A549 (cell line): ENCODE measurements around the gene JAKMIP1. TPM values are rescaled to one million over a fixed set of nuclear protein-coding genes. Genes with fewer than 3 reads are reported as not detected.

ENCODE experiments used
- ATAC-seq, 2 experiments: fragments of 200-7000 bp in 1 of 2; fragments of >200 bp in 1 of 2; cut with Nextera tagmentation in 1 of 2; cut with Tn5 transposase in 1 of 2; 3 replicates each; pipeline versions ENCODE4 v1.8.0 to v1.9.1; 2018 to 2020; ENCODE audit warnings: mild to moderate bottlenecking in 1 of 2, moderate library complexity in 1 of 2
- CTCF ChIA-PET: fragments of 300-600 bp; sonication (Branson Sonifier 250); formaldehyde crosslinking; extraction: SDS; loops from one replicate; lab custom pipeline; 2021; ENCODE audit warnings: antibody characterized with exemption, inconsistent platforms; lab: Yijun Ruan, JAX
- POLR2A ChIA-PET: fragments of 350-600 bp; formaldehyde crosslinking; extraction: SDS; loops from one replicate; lab custom pipeline; 2021; ENCODE audit warnings: antibody characterized with exemption, inconsistent platforms; lab: Yijun Ruan, JAX
- DNase-seq, 2 experiments: peaks; one replicate each; pipeline versions ENCODE4 v3.0.0 to v3.0.0-alpha.2; 2011 to 2016; ENCODE audit warnings: low read depth in 1 of 2, low spot score in 1 of 2
- FAIRE-seq: peaks from 2 replicates; lab custom pipeline; 2011; peaks lifted over from hg19 to GRCh38; lab: Jason Lieb, UNC
- H3K27ac ChIP-seq, 2 experiments: fragments of >200 bp; sonication (Bioruptor Twin); formaldehyde crosslinking; 3 replicates each; pipeline ENCODE4 v1.5.1; 2016 to 2017
- H3K4me1 ChIP-seq: fragments of >200 bp; sonication (Bioruptor Twin); formaldehyde crosslinking; 3 replicates; pipeline ENCODE4 v1.6.1; 2016
- H3K4me2 ChIP-seq: fragments of >200 bp; sonication (Bioruptor Twin); formaldehyde crosslinking; 3 replicates; pipeline ENCODE4 v1.6.1; 2016
- H3K4me3 ChIP-seq: fragments of >200 bp; sonication (Bioruptor Twin); formaldehyde crosslinking; 3 replicates; pipeline ENCODE4 v1.5.1; 2016
- H3K9me3 ChIP-seq: fragments of >200 bp; sonication (Bioruptor Twin); formaldehyde crosslinking; 3 replicates; pipeline ENCODE4 v1.6.1; 2016
- CBX8 ChIP-seq: fragments of 200-600 bp; sonication (generic); IDR thresholded peaks from 2 replicates; pipeline ENCODE4 v1.6.1; 2016
- CHD2 ChIP-seq: fragments of 150-350 bp; IDR thresholded peaks from 2 replicates; pipeline ENCODE4 v1.6.1; 2014; ENCODE audit warnings: low read length; ENCODE audit not compliant: partially characterized antibody
- CHD4 ChIP-seq: fragments of 200-600 bp; sonication (generic); IDR thresholded peaks from 2 replicates; pipeline ENCODE4 v1.6.1; 2016; ENCODE audit warnings: antibody characterized with exemption, mild to moderate bottlenecking, borderline replicate concordance
- EHMT2 ChIP-seq: fragments of 200-600 bp; sonication (generic); IDR thresholded peaks from 2 replicates; pipeline ENCODE4 v1.6.1; 2016; ENCODE audit warnings: antibody characterized with exemption, low read depth, mild to moderate bottlenecking, moderate library complexity
- EP300 ChIP-seq, 2 experiments: fragments of >200 bp; sonication (Bioruptor Twin); formaldehyde crosslinking; IDR thresholded peaks; 2 replicates in 1 of 2; 3 replicates in 1 of 2; pipeline ENCODE4 v1.6.1; 2016 to 2017
- FOXS1 ChIP-seq: fragments of 250-450 bp; sonication (Bioruptor Pico); IDR thresholded peaks from 2 replicates; pipeline ENCODE4 v1.5.0; 2020; ENCODE audit warnings: mild to moderate bottlenecking, moderate library complexity
- HDAC2 ChIP-seq: fragments of 200-600 bp; sonication (generic); IDR thresholded peaks from 2 replicates; pipeline ENCODE4 v1.6.1; 2016
- HEYL ChIP-seq: fragments of 250-450 bp; sonication (Bioruptor Pico); IDR thresholded peaks from 2 replicates; pipeline ENCODE4 v1.8.0; 2021; ENCODE audit warnings: mild to moderate bottlenecking, moderate library complexity
- HOXB5 ChIP-seq: fragments of 250-450 bp; sonication (Bioruptor Pico); IDR thresholded peaks from 2 replicates; pipeline ENCODE4 v1.5.0; 2020; ENCODE audit warnings: mild to moderate bottlenecking, moderate library complexity
- KDM5A ChIP-seq: fragments of 200-600 bp; sonication (generic); IDR thresholded peaks from 2 replicates; pipeline ENCODE4 v1.6.1; 2016; ENCODE audit warnings: antibody characterized with exemption, mild to moderate bottlenecking
- MAFK ChIP-seq: fragments of 450-650 bp; IDR thresholded peaks from 2 replicates; pipeline ENCODE4 v1.6.1; 2014; ENCODE audit not compliant: partially characterized antibody
- MYC ChIP-seq: IDR thresholded peaks from 2 replicates; pipeline ENCODE4 v1.6.1; 2012; ENCODE audit warnings: mild to moderate bottlenecking, inconsistent platforms, low read length, improper control_type of control experiment, borderline replicate concordance
- NFE2L2 ChIP-seq: fragments of 150-350 bp; conservative IDR thresholded peaks from 2 replicates; pipeline ENCODE4 v1.6.1; 2014; ENCODE audit warnings: low read length
- NR3C1 ChIP-seq: fragments of >200 bp; sonication (Bioruptor Twin); formaldehyde crosslinking; IDR thresholded peaks from 3 replicates; pipeline ENCODE4 v1.6.1; 2017
- POLR2A ChIP-seq: IDR thresholded peaks from 2 replicates; pipeline ENCODE4 v1.6.1; 2012; ENCODE audit warnings: mild to moderate bottlenecking, low read length
- POLR2AphosphoS2 ChIP-seq: conservative IDR thresholded peaks from 2 replicates; pipeline ENCODE4 v1.6.1; 2012; ENCODE audit warnings: low read length, improper control_type of control experiment, inconsistent platforms
- RFX5 ChIP-seq: fragments of 450-650 bp; IDR thresholded peaks from 2 replicates; pipeline ENCODE4 v1.7.1; 2014; ENCODE audit warnings: antibody characterized with exemption, mild to moderate bottlenecking, moderate library complexity
- SMC3 ChIP-seq: fragments of >200 bp; sonication (Bioruptor Twin); formaldehyde crosslinking; IDR thresholded peaks from 3 replicates; pipeline ENCODE4 v1.6.1; 2018; ENCODE audit warnings: inconsistent platforms
- SREBF2 ChIP-seq: fragments of 450-650 bp; IDR thresholded peaks from 2 replicates; pipeline ENCODE4 v1.6.1; 2014; ENCODE audit warnings: mild to moderate bottlenecking, moderate library complexity
- TP53 ChIP-seq: fragments of 250-450 bp; sonication (Bioruptor Pico); IDR thresholded peaks from 2 replicates; pipeline ENCODE4 v1.5.0; 2021; ENCODE audit warnings: mild to moderate bottlenecking, moderate library complexity
- ZC3H11A ChIP-seq: fragments of 450-650 bp; IDR thresholded peaks from 2 replicates; pipeline ENCODE4 v1.6.1; 2014; ENCODE audit warnings: antibody characterized with exemption, mild to moderate bottlenecking
- ZNF302 ChIP-seq: fragments of 250-450 bp; sonication (Bioruptor Pico); IDR thresholded peaks from 2 replicates; pipeline ENCODE4 v1.9.0; 2021; ENCODE audit warnings: inconsistent platforms, mild to moderate bottlenecking, moderate library complexity
- WGBS: methylation state at CpG from one replicate; pipeline ENCODE4 v1.1.6; 2017; ENCODE audit errors: missing lambda C conversion rate; 5-methylcytosine and 5-hydroxymethylcytosine counted together
- polyA plus RNA-seq, 4 experiments: library from polyadenylated mRNA; depleted of rRNA in 3 of 4; stranded (reverse); fragments of >200 nt; fragmentation: RNase III in 1 of 4; extraction: RNeasy Plus Mini Kit Qiagen cat#74134 plus additional on column Dnase treatment in 1 of 4; gene quantifications; 2 replicates in 3 of 4; 3 replicates in 1 of 4; pipeline ENCODE4 v1.2.3, GENCODE V29; 2011 to 2017
- TF ChIP-seq, protein P1 (sequence below): IDR thresholded peaks from 2 replicates; pipeline ENCODE4 v1.6.1; 2012
- TF ChIP-seq, protein P2 (sequence below): fragments of 250-450 bp; sonication (Bioruptor Pico); IDR thresholded peaks from 2 replicates; pipeline ENCODE4 v1.5.0; 2020; ENCODE audit warnings: low read depth, mild to moderate bottlenecking, moderate library complexity
- TF ChIP-seq, protein P3 (sequence below): fragments of >200 bp; sonication (Bioruptor Twin); formaldehyde crosslinking; IDR thresholded peaks from 3 replicates; pipeline ENCODE4 v1.6.1; 2016

JAKMIP1 gene
- polyA plus RNA-seq, 2 of the 4 experiments (the other 2 are of a cell fraction): not detected

DNA sequence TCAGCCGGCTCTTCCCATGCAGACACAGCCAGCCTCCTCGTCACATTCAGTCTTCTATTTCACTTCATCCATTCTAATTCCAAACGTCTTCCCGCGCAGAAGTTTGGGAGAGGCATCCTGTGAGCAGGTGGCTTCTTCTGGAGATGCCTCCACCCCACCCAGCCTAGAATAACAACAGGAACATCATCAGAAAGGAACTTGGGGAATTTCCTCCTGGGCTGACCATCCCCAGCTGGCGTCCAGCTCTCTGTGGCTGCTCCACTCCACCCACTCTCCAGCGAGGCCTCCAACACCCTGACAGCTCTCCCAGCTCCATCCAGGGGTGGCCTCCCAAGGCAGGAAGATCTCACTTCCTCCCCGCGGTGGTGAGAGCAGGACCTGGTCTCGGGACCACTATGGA is 176.6 kb downstream of the JAKMIP1 start:
- no peak for FAIRE-seq
- POLR2A ChIA-PET: no interaction called here
- WGBS: 70% methylated on average over 9 of the region's 10 CpGs

DNA sequence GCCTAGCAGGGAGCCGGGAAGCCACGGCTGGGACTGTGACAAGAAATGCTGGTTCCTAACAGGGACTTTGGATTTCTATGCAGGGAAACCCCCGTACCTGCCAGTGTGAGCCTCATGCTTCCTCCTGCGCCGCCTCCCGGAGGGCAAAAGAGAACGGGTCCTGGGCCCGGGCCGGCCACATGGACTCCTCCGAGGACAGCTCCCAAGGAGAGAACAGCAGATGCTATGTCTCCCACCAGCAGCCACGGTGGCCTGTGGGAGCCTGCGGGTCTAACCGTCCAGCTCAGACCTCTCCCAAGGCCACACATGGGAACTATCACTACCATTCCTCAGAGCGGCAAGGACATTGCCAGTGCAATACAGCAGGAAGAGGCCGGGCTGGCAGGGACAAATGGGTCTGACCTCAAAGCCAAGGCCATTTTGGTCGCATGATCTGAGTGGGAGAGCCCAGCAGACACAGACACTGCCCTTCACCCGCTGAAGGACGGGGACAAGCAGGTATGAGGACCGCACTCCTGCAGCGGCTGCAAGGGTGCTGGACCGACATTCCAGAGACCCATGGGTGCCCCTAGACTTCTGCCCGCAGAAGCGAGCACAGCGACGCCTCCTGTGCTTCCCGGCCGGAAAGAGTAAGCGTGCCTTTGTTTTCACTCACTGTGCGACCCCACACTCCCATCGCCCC is 177.6 kb downstream of the JAKMIP1 start:
- Histone ChIP-seq H3K4me1 (no peaks in the 10 kb centered on the region), H3K4me2 (no peak overlapping the region), H3K4me3 (no peak overlapping the region)
- CTCF ChIA-PET: interaction anchor here (0.9 to 1.4 kb wide), 2 partner anchors 10 to 28 kb away, joined by 3 to 5 read pairs; no protein-coding TSS in a partner anchor
- POLR2A ChIA-PET: no interaction called here
- TF ChIP-seq ZC3H11A (no peak), EP300 (IDR thresholded peaks at IDR 0.05) (no peak), EHMT2 (no peak), POLR2AphosphoS2 (no peak), HDAC2 (no peak), HEYL (CRISPR knock-in tag) (no peak)
- TF ChIP-seq, protein P1, sequence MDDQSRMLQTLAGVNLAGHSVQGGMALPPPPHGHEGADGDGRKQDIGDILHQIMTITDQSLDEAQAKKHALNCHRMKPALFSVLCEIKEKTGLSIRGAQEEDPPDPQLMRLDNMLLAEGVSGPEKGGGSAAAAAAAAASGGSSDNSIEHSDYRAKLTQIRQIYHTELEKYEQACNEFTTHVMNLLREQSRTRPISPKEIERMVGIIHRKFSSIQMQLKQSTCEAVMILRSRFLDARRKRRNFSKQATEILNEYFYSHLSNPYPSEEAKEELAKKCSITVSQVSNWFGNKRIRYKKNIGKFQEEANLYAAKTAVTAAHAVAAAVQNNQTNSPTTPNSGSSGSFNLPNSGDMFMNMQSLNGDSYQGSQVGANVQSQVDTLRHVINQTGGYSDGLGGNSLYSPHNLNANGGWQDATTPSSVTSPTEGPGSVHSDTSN: no peak
- TF ChIP-seq, protein P2, sequence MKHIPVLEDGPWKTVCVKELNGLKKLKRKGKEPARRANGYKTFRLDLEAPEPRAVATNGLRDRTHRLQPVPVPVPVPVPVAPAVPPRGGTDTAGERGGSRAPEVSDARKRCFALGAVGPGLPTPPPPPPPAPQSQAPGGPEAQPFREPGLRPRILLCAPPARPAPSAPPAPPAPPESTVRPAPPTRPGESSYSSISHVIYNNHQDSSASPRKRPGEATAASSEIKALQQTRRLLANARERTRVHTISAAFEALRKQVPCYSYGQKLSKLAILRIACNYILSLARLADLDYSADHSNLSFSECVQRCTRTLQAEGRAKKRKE (CRISPR knock-in tag): no peak
- TF ChIP-seq, all 56 proteins: peak for 0
- H3K27ac ChIP-seq: no peak overlapping the region
- no peak for DNase-seq
- ATAC-seq: no peak
- WGBS: 73% methylated on average over 20 of the region's 30 CpGs
- no peak for FAIRE-seq
- no peaks in the 10 kb centered on the region for H3K9me3 ChIP-seq

More for the DNA sequence above, 176.6 kb downstream of the JAKMIP1 start:
- Histone ChIP-seq H3K4me2 (no peak overlapping the region), H3K27ac (no peak overlapping the region), H3K4me3 (no peak overlapping the region), H3K4me1 (no peaks in the 10 kb centered on the region), H3K9me3 (no peaks in the 10 kb centered on the region)
- no peak for DNase-seq
- CTCF ChIA-PET: interaction anchor here (1.4 kb wide), 1 partner anchor 29 kb away, joined by 3 read pairs; no protein-coding TSS in a partner anchor
- ATAC-seq: no peak
- TF ChIP-seq RFX5 (no peak), TP53 (CRISPR knock-in tag) (no peak), CHD2 (no peak), ZNF302 (CRISPR knock-in tag) (no peak), MAFK (no peak), CBX8 (no peak), MYC (no peak), CHD4 (no peak), EHMT2 (no peak), KDM5A (no peak), POLR2A (no peak), SREBF2 (no peak), FOXS1 (no peak), SMC3 (no peak), NFE2L2 (no peak), HOXB5 (CRISPR knock-in tag) (no peak), NR3C1 (no peak)
- TF ChIP-seq, protein P3, sequence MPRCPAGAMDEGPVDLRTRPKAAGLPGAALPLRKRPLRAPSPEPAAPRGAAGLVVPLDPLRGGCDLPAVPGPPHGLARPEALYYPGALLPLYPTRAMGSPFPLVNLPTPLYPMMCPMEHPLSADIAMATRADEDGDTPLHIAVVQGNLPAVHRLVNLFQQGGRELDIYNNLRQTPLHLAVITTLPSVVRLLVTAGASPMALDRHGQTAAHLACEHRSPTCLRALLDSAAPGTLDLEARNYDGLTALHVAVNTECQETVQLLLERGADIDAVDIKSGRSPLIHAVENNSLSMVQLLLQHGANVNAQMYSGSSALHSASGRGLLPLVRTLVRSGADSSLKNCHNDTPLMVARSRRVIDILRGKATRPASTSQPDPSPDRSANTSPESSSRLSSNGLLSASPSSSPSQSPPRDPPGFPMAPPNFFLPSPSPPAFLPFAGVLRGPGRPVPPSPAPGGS: no peak
- TF ChIP-seq, protein P2 (CRISPR knock-in tag): no peak
- TF ChIP-seq, protein P1: no peak
